Peyer's patch (tissue), 4 donors: ENCODE results near the gene STK32C. TPM values are rescaled to one million over a fixed set of nuclear protein-coding genes. Genes with fewer than 3 reads are reported as not detected.

Source experiments
- DNase-seq, 3 donors: peaks; one replicate each; pipeline ENCODE4 v3.0.0-alpha.2; 2017 to 2019
- H3K27ac ChIP-seq, 4 donors: fragments of 200-600 bp; sonication (generic); one replicate each; pipeline ENCODE4 v1.5.1; 2016 to 2019
- H3K27me3 ChIP-seq, 2 donors: fragments of 200-600 bp; sonication (generic); one replicate each; pipeline ENCODE4 v1.5.1; 2019
- H3K36me3 ChIP-seq, 3 donors: fragments of 200-600 bp; sonication (generic); one replicate each; pipeline ENCODE4 v1.5.1; 2016 to 2019
- H3K4me1 ChIP-seq, 4 donors: fragments of 200-600 bp; sonication (generic); one replicate each; pipeline ENCODE4 v1.5.1; 2016 to 2019
- H3K4me3 ChIP-seq, 4 donors: fragments of 200-600 bp; sonication (generic); 1 replicate in 3 of 4; 2 replicates in 1 of 4; pipeline ENCODE4 v1.5.1; 2016 to 2019; ENCODE audit warnings: mild to moderate bottlenecking in 1 of 4
- H3K9me3 ChIP-seq, 4 donors: fragments of 200-600 bp; sonication (generic); one replicate each; pipeline ENCODE4 v1.5.1; 2016 to 2019; ENCODE audit warnings: mild to moderate bottlenecking in 1 of 4
- POLR2A ChIP-seq, 2 donors: fragments of 450-650 bp; IDR thresholded peaks; one replicate each; pipeline ENCODE4 v1.5.1; 2017; ENCODE audit warnings: antibody characterized with exemption in 2 of 2, mild to moderate bottlenecking in 2 of 2, moderate library complexity in 2 of 2
- total RNA-seq, 4 donors: library from RNA; depleted of rRNA; stranded (reverse); fragments of >200 nt; gene quantifications; one replicate each; pipeline ENCODE4 v1.1.0, GENCODE V29; 2016
- TF ChIP-seq, protein P1 (sequence below), 6 experiments: fragments of 450-650 bp in 4 of 6; fragments of 200-600 bp in 2 of 6; sonication (generic) in 1 of 6; IDR thresholded peaks; one replicate each; pipeline ENCODE4 v1.5.1; 2017 to 2019; ENCODE audit warnings: antibody characterized with exemption in 6 of 6, mild to moderate bottlenecking in 3 of 6, moderate library complexity in 1 of 6

STK32C gene
- total RNA-seq, 4 donors from 2014 or later: 0.35 to 23.9 (median 4.4) TPM

DNA sequence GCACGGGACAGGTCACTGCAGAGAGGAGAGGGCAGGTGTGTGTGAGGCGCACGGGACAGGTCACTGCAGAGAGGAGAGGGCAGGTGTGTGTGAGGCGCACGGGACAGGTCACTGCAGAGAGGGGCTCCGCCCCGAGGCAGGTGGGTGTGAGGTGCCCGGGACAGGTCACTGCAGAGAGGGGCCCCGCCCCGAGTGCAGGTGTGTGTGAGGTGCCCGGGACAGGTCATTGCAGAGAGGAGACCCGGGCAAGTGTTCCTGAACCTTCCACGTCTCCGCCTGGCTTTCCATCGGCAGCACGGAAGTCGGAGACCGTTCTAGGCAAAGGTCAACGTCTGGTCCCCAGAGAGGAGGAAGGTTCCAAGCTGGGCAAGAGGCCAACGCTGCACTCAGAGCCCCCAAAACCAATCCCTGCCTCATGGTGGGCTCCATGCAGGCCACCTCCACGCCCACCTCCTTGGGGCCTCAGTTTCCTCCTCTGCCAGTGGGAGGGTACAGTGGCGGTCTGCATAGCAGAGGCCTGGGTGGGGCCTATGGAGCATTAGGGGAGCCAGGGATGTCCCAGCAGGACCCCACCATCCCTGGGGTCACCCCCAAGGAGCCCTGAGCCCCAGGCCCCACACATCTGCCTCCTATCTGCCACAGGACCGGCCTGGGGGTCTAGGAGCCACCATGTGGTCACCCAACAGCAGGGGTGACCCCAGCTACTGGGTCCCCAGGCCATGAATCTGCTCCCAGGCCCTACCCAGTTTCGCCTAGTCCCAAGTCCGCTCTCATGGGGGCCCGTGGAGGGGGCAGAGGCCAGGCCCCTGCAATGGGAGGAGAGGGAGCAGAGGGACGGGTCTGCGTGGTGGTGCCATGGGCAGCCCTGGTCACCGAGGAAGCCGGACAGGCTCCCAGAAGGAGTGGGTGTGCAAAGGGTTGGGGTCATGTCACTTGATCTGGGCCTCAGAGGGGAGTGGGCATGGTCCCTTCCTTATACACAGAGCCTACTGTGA is 57.0 kb downstream of the STK32C start:
- DNase-seq: no peak
- H3K27ac ChIP-seq: no peak overlapping the region
- no peaks in the 10 kb centered on the region for H3K9me3 ChIP-seq
- H3K36me3 ChIP-seq: no peaks in the 10 kb centered on the region
- H3K27me3 ChIP-seq: no peaks in the 10 kb centered on the region
- no peaks in the 10 kb centered on the region for H3K4me1 ChIP-seq
- no peak for TF ChIP-seq POLR2A (IDR thresholded peaks at IDR 0.05)
- TF ChIP-seq, protein P1, sequence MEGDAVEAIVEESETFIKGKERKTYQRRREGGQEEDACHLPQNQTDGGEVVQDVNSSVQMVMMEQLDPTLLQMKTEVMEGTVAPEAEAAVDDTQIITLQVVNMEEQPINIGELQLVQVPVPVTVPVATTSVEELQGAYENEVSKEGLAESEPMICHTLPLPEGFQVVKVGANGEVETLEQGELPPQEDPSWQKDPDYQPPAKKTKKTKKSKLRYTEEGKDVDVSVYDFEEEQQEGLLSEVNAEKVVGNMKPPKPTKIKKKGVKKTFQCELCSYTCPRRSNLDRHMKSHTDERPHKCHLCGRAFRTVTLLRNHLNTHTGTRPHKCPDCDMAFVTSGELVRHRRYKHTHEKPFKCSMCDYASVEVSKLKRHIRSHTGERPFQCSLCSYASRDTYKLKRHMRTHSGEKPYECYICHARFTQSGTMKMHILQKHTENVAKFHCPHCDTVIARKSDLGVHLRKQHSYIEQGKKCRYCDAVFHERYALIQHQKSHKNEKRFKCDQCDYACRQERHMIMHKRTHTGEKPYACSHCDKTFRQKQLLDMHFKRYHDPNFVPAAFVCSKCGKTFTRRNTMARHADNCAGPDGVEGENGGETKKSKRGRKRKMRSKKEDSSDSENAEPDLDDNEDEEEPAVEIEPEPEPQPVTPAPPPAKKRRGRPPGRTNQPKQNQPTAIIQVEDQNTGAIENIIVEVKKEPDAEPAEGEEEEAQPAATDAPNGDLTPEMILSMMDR (IDR thresholded peaks at IDR 0.05): no peak
- H3K4me3 ChIP-seq: no peak overlapping the region

- no peaks in the 10 kb centered on the region for H3K9me3 ChIP-seq
- no peak for DNase-seq
- no peak overlapping the region for H3K27ac ChIP-seq
- H3K36me3 ChIP-seq: no peaks in the 10 kb centered on the region
- no peaks in the 10 kb centered on the region for H3K4me1 ChIP-seq
- H3K27me3 ChIP-seq: no peaks in the 10 kb centered on the region
- H3K4me3 ChIP-seq: no peak overlapping the region
- TF ChIP-seq POLR2A (IDR thresholded peaks at IDR 0.05): no peak
Measured at GRCh38 chr10:132249824-132250375, 57.9 kb downstream of the STK32C start.

DNA sequence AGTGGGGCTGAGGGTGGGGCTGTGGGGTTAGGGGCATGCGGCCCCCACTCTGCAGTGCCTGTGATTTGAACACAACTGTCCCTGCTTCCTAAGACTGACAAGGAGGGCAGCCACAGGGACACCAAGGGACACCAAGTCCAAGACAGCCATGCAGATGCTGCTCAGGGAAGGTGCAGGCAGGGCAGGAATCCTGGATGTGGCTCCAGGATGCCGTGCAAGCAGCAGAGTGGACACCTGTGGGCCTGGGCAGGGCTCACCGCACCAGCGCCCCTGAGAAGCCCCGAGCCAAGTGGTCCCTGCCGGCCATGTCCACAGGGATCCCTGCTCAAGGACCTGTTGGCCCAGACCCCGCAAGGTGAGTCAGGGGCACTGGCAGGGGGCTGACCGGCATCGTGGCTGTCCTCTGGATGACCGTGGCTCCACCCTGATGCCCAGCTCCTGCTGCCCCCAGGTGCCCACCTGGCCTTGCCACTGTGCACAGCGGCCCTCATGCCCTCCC is 58.5 kb downstream of the STK32C start:
- Histone ChIP-seq H3K4me1 (no peaks in the 10 kb centered on the region), H3K27me3 (no peaks in the 10 kb centered on the region), H3K9me3 (no peaks in the 10 kb centered on the region), H3K36me3 (no peaks in the 10 kb centered on the region), H3K4me3 (no peak overlapping the region), H3K27ac (no peak overlapping the region)
- TF ChIP-seq, protein P1 (IDR thresholded peaks at IDR 0.05): no peak
- no peak for TF ChIP-seq POLR2A (IDR thresholded peaks at IDR 0.05)
- DNase-seq: no peak

GRCh38 chr10:132248455-132249225 is 59.1 kb downstream of the STK32C start:
- Histone ChIP-seq H3K4me1 (no peaks in the 10 kb centered on the region), H3K27ac (no peak overlapping the region), H3K27me3 (no peaks in the 10 kb centered on the region), H3K36me3 (no peaks in the 10 kb centered on the region), H3K9me3 (no peaks in the 10 kb centered on the region), H3K4me3 (peak overlapping the region in 2 of 4 donors; percentile 6 to 21)
- peak; percentile 33 to 65 (median 56) for DNase-seq
- no peak for TF ChIP-seq POLR2A (IDR thresholded peaks at IDR 0.05)
- TF ChIP-seq, protein P1 (IDR thresholded peaks at IDR 0.05): no peak

DNA sequence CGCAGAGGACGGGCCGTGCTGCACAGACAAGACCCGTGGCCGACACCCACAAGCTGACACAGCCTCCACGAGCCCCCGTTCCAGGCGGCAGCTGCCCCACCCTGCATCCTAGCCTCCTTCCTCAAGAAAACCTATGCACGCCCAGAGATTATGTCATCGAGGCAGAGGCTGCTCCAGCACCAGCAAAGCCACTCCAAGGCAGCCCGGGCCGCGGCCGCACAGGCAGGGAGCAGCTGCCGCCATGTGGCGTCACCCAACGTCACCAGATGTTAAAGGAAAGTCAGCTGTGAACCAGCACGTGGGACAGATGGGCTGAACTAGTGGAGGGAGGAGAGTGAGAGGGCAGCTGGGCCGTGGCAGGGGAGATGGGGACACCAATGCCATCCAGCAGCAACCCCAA is 59.8 kb downstream of the STK32C start:
- no peak for DNase-seq
- Histone ChIP-seq H3K27me3 (no peaks in the 10 kb centered on the region), H3K4me3 (no peak overlapping the region), H3K27ac (no peak overlapping the region), H3K9me3 (no peaks in the 10 kb centered on the region), H3K36me3 (no peaks in the 10 kb centered on the region), H3K4me1 (no peaks in the 10 kb centered on the region)
- TF ChIP-seq POLR2A (IDR thresholded peaks at IDR 0.05): no peak
- TF ChIP-seq, protein P1 (IDR thresholded peaks at IDR 0.05): no peak
